Pancreas (tissue), 10 donors: ENCODE results near the gene FNIP2. TPM values are rescaled to one million over a fixed set of nuclear protein-coding genes. Genes with fewer than 3 reads are reported as not detected.
"Not testable (repeated sequence)": the region's sequence is repeated elsewhere in the genome, so short reads cannot be mapped to it uniquely, and the experiment has no call there.

ENCODE experiments used
- ATAC-seq, 4 donors: fragments of 200-7000 bp; cut with Tn5 transposase; one replicate each; pipeline versions ENCODE4 v1.8.0 to v1.9.1; 2020; ENCODE audit warnings: mild to moderate bottlenecking in 4 of 4, moderate library complexity in 4 of 4
- DNase-seq, 6 donors: peaks; one replicate each; pipeline ENCODE4 v3.0.0-alpha.2; 2020
- FAIRE-seq: peaks from 2 replicates; lab custom pipeline; 2012; peaks lifted over from hg19 to GRCh38; lab: Jason Lieb, UNC
- H3K27ac ChIP-seq, 4 donors: fragments of 200-600 bp; sonication (generic); 1 replicate in 3 of 4; 2 replicates in 1 of 4; pipeline versions ENCODE4 v1.5.0 to v1.8.0; 2020
- H3K27me3 ChIP-seq, 4 donors: fragments of 200-600 bp; one replicate each; pipeline ENCODE4 v1.8.0; 2021
- H3K36me3 ChIP-seq, 3 donors: fragments of 200-600 bp; sonication (generic) in 1 of 3; one replicate each; pipeline versions ENCODE4 v1.5.0 to v1.8.0; 2020 to 2021
- H3K4me1 ChIP-seq, 3 donors: fragments of 200-600 bp; one replicate each; pipeline ENCODE4 v1.8.0; 2021
- H3K4me3 ChIP-seq, 4 donors: fragments of 200-600 bp; sonication (generic) in 2 of 4; one replicate each; pipeline versions ENCODE4 v1.5.0 to v1.8.0; 2020 to 2021
- H3K9me3 ChIP-seq, 4 donors: fragments of 200-600 bp; one replicate each; pipeline ENCODE4 v1.8.0; 2021
- WGBS, 2 donors: extraction: QIAGEN DNeasy Blood & Tissue Kit; methylation state at CpG; one replicate each; pipeline ENCODE4 v1.1.7; 2013; 5-methylcytosine and 5-hydroxymethylcytosine counted together
- intact Hi-C, 3 donors: fragments of 100-400 bp; cut with DNase I; formaldehyde crosslinking; loops; one replicate each; pipeline versions ENCODE4 v1.11.1 to v1.14.2; 2022
- polyA plus RNA-seq, 2 donors: library from polyadenylated mRNA; stranded (reverse); fragments of 200-250 nt; gene quantifications; one replicate each; pipeline ENCODE4 v1.2.3, GENCODE V29; 2013
- total RNA-seq, 6 donors: library from RNA; stranded (reverse); fragmentation: NEBNext Ultra II Directional in 4 of 6; extraction: Animal tissue kit (Norgen Biotek cat#: 25700) in 4 of 6; gene quantifications; one replicate each; pipeline versions ENCODE4 v1.2.1 to v1.2.4, GENCODE V29; 2021 to 2023
- TF ChIP-seq, protein P1 (sequence below), 4 donors: fragments of 200-600 bp; sonication (generic) in 3 of 4; IDR thresholded peaks; one replicate each; pipeline versions ENCODE4 v1.5.0 to v1.8.0; 2021; ENCODE audit warnings: antibody characterized with exemption in 4 of 4
- donor health status: healthy with polysubstance abuse.
- donor health status: DM: no; HTN: no; CAD: no; lungs with moderate emphysema.
- donor health status: DM: no; HTN: no; CAD: no.
- donor health status: control.
- donor health status: control.
- donor health status: Bipolar disorder and iron deficiency.
- donor health status: DM: yes; HTN: yes; CAD: no.
- donor health status: DM: no; HTN: no; CAD: no.
- donor health status: DM: no; HTN: no; CAD: no.
- donor health status: DM: yes; HTN: yes; CAD: no.

The FNIP2 gene
- total and polyA plus RNA-seq, 8 donors = 5.4 to 28.2 (median 15.9) TPM

- no peaks in the 10 kb centered on the region for H3K27me3 ChIP-seq
- H3K4me1 ChIP-seq = no peaks in the 10 kb centered on the region
- intact Hi-C loops = no loop called here
- H3K4me3 ChIP-seq = no peak overlapping the region
- no peaks in the 10 kb centered on the region for H3K9me3 ChIP-seq
- no peak overlapping the region for H3K27ac ChIP-seq
- WGBS, 2 donors = 94 to 97% methylated on average over 5 of the region's 5 CpGs
- H3K36me3 ChIP-seq = no peaks in the 10 kb centered on the region
- ATAC-seq = no peak
- no peak for DNase-seq
- TF ChIP-seq, protein P1, sequence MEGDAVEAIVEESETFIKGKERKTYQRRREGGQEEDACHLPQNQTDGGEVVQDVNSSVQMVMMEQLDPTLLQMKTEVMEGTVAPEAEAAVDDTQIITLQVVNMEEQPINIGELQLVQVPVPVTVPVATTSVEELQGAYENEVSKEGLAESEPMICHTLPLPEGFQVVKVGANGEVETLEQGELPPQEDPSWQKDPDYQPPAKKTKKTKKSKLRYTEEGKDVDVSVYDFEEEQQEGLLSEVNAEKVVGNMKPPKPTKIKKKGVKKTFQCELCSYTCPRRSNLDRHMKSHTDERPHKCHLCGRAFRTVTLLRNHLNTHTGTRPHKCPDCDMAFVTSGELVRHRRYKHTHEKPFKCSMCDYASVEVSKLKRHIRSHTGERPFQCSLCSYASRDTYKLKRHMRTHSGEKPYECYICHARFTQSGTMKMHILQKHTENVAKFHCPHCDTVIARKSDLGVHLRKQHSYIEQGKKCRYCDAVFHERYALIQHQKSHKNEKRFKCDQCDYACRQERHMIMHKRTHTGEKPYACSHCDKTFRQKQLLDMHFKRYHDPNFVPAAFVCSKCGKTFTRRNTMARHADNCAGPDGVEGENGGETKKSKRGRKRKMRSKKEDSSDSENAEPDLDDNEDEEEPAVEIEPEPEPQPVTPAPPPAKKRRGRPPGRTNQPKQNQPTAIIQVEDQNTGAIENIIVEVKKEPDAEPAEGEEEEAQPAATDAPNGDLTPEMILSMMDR (IDR thresholded peaks at IDR 0.05) = no peak
- FAIRE-seq = no peak
Observed at GRCh38 chr4:158754385-158755180, 14.2 kb upstream of the FNIP2 start.

- H3K9me3 ChIP-seq, H3K4me1 ChIP-seq, H3K4me3 ChIP-seq, H3K36me3 ChIP-seq, H3K27ac ChIP-seq, FAIRE-seq, ATAC-seq, H3K27me3 ChIP-seq, intact Hi-C loops, DNase-seq: not testable (repeated sequence)
- WGBS, 2 donors = 92 to 93% methylated on average over 7 of the region's 7 CpGs
Observed at GRCh38 chr4:158755819-158756218, 13.0 kb upstream of the FNIP2 start.

DNA sequence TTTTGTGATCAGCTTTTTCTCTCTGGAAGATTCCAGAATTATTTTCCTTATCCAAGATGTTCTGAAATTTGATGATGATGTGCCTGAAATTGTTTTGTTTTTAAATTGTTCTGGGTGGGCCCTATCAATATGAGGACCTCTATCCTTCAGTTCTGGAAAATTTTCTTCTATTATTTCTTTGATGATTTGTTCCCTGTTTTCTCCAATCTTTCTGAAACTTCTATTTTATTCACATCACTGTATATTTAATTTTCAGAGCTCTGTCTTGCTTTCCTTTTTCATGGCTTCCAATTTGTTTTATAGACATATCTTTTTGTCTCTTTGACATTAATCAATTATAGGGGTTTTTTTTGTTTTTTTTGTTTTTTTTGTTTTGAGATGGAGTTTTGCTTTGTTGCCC lies 12.2 kb upstream of the FNIP2 start:
- H3K27me3 ChIP-seq = no peaks in the 10 kb centered on the region
- TF ChIP-seq, protein P1 (IDR thresholded peaks at IDR 0.05) = no peak
- H3K9me3 ChIP-seq = no peaks in the 10 kb centered on the region
- no peak for FAIRE-seq
- no peaks in the 10 kb centered on the region for H3K4me1 ChIP-seq
- H3K27ac ChIP-seq = no peak overlapping the region
- no peak for ATAC-seq
- intact Hi-C loops = no loop called here
- no peaks in the 10 kb centered on the region for H3K36me3 ChIP-seq
- no peak overlapping the region for H3K4me3 ChIP-seq
- no peak for DNase-seq

DNA sequence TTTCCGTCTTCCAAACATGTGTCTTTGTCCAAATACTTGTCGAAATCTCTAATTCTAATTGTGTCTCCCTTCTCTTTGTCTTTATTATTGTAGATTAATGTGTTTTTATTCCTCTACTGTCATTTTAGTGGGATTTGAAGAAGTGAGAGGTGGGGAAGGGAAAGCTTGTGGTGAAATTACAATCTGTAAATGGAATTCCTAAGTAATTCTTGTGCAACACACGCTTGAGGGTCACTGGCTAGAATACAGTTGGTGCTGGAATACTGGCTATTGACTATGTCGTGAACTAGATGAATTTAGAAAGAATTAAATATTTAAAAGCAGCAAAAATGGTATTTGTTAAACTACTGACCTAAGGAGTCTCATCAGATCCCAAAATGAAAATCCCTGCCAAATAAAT lies 10.7 kb upstream of the FNIP2 start:
- 73 to 86% methylated on average over 4 of the region's 4 CpGs for WGBS, 2 donors

DNA sequence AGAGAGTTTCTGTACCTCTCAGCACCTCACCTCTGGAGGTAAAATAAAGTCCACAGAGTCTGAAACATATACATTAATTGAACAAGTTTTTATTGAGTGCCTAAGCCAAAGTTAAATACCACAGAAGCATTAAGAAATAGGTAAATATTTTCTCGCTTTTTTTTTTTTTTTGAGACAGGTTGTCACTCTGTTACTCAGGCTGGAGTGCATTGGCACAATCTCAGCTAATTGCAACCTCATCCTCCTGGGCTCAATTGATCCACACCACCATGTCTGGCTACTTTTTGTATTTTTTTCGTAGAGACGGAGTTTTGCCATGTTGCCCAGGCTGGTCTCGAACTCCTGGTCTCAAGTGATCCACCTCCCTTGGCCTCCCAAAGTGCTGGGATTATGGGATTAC lies 10.1 kb upstream of the FNIP2 start:
- H3K27me3 ChIP-seq = no peaks in the 10 kb centered on the region
- TF ChIP-seq, protein P1 (IDR thresholded peaks at IDR 0.05) = no peak
- H3K36me3 ChIP-seq = no peaks in the 10 kb centered on the region
- H3K4me1 ChIP-seq = no peaks in the 10 kb centered on the region
- no peak overlapping the region for H3K4me3 ChIP-seq
- ATAC-seq = no peak
- no peak overlapping the region for H3K27ac ChIP-seq
- no peak for FAIRE-seq
- intact Hi-C loops = no loop called here
- WGBS, 2 donors = 82 to 87% methylated on average over 4 of the region's 4 CpGs
- DNase-seq = no peak
- H3K9me3 ChIP-seq = no peaks in the 10 kb centered on the region

More for the DNA sequence above, 10.7 kb upstream of the FNIP2 start:
- H3K4me1 ChIP-seq = no peaks in the 10 kb centered on the region
- H3K27ac ChIP-seq = no peak overlapping the region
- H3K36me3 ChIP-seq = no peaks in the 10 kb centered on the region
- ATAC-seq (no peak), FAIRE-seq (no peak), DNase-seq (no peak)
- TF ChIP-seq, protein P1 (IDR thresholded peaks at IDR 0.05) = no peak
- intact Hi-C loops = no loop called here
- no peak overlapping the region for H3K4me3 ChIP-seq
- H3K9me3 ChIP-seq = no peaks in the 10 kb centered on the region
- no peaks in the 10 kb centered on the region for H3K27me3 ChIP-seq

- whole genome bisulfite sequencing, 2 donors = 96 to 99% methylated on average over 19 of the region's 20 CpGs
- intact Hi-C loops, H3K27ac ChIP-seq, H3K4me3 ChIP-seq, FAIRE-seq, H3K36me3 ChIP-seq, H3K9me3 ChIP-seq, H3K27me3 ChIP-seq, ATAC-seq, H3K4me1 ChIP-seq: not testable (repeated sequence)
- DNase-seq = peak in 1 of 6 donors; percentile 14
Observed at GRCh38 chr4:158759539-158759938, 9.3 kb upstream of the FNIP2 start.
